Measurements from ENCODE around the gene TMC3.

- TF ChIP-seq CTCF (IDR thresholded peaks at IDR 0.05), result no peak
- TF ChIP-seq POLR2A (IDR thresholded peaks at IDR 0.05), result no peak
- no peak for TF ChIP-seq EP300 (IDR thresholded peaks at IDR 0.05)
These were observed 39.1 kb downstream of the TMC3 start for GRCh38 chr15:81334768-81335435.

Measured in stomach (tissue), 4 donors.